Measurements from ENCODE around the gene KIF5A. TPM values are rescaled to one million over a fixed set of nuclear protein-coding genes. Genes with fewer than 3 reads are reported as not detected.
A peak's percentile ranks its signal among the peaks of the same experiment; 100 is the strongest.

Gene KIF5A
- total and polyA plus RNA-seq, 2 of the 13 experiments (the other 11 are each of a cell fraction or from before 2014, with no cell fraction given) = 1.6 to 11.9 TPM

- 0 out of 2 replicates have a peak, but pooled peaks have one; percentile 30 for TF ChIP-seq HNF4G (IDR thresholded peaks at IDR 0.05; ENCODE audit: borderline replicate concordance, low read depth, low read length)
- no peak for TF ChIP-seq HNF4G (CRISPR knock-in tag; IDR thresholded peaks at IDR 0.05; ENCODE audit: borderline replicate concordance, low read depth)
- no peak for TF ChIP-seq RFX5 (IDR thresholded peaks at IDR 0.05; ENCODE audit: low read depth, low read length)
- TF ChIP-seq NR2C2 (CRISPR knock-in tag; IDR thresholded peaks at IDR 0.05; ENCODE audit: borderline replicate concordance) = no peak
- TF ChIP-seq ZNF367 (CRISPR knock-in tag; IDR thresholded peaks at IDR 0.05; ENCODE audit: borderline replicate concordance) = no peak
- TF ChIP-seq YEATS2 (CRISPR knock-in tag; IDR thresholded peaks at IDR 0.05; ENCODE audit: borderline replicate concordance) = no peak
- peak; percentile 21; the same call in 1 of the 2 replicates for TF ChIP-seq UBTF (CRISPR knock-in tag; IDR thresholded peaks at IDR 0.05)
- peak; percentile 15; the same call in 1 of the 2 replicates for TF ChIP-seq ZNF609 (CRISPR knock-in tag; IDR thresholded peaks at IDR 0.05; ENCODE audit: borderline replicate concordance)
- TF ChIP-seq ZNF317 (CRISPR knock-in tag; IDR thresholded peaks at IDR 0.05) = no peak
- no peak for TF ChIP-seq NPAS2 (CRISPR knock-in tag; IDR thresholded peaks at IDR 0.05; ENCODE audit: borderline replicate concordance)
- peak; percentile 76 for TF ChIP-seq SAP130 (CRISPR knock-in tag; IDR thresholded peaks at IDR 0.05; ENCODE audit: low read depth)
- TF ChIP-seq ZNF33B (CRISPR knock-in tag; IDR thresholded peaks at IDR 0.05) = no peak
- 0 out of 2 replicates have a peak, but pooled peaks have one; percentile 51 for TF ChIP-seq SNAPC4 (CRISPR knock-in tag; IDR thresholded peaks at IDR 0.05)
- peak; percentile 19; the same call in 1 of the 2 replicates for TF ChIP-seq ZNF503 (CRISPR knock-in tag; IDR thresholded peaks at IDR 0.05)
These were observed 61.4 kb downstream of the KIF5A start, which contains the start of gene ARHGEF25 (continued) for GRCh38 chr12:57611108-57611826.
